Measurements from ENCODE around the gene LRRC4.

LRRC4 gene

GRCh38 chr7:128003167-128003566 is 28.1 kb downstream of the LRRC4 start:
- H3K4me3 ChIP-seq (ENCODE audit: low read length): no peak overlapping the region
- TF ChIP-seq CTCF (conservative IDR thresholded peaks at IDR 0.05; ENCODE audit: low read length): no peak
- DNase-seq (ENCODE audit: low read depth): no peak

- no peak for DNase-seq (ENCODE audit: low read depth)
- TF ChIP-seq CTCF (conservative IDR thresholded peaks at IDR 0.05; ENCODE audit: low read length): no peak
- H3K4me3 ChIP-seq (ENCODE audit: low read length): no peak overlapping the region
These were observed 30.4 kb downstream of the LRRC4 start for GRCh38 chr7:128000854-128001265.

GRCh38 chr7:128000048-128000447 is 31.2 kb downstream of the LRRC4 start:
- H3K4me3 ChIP-seq (ENCODE audit: low read length): no peak overlapping the region
- no peak for DNase-seq (ENCODE audit: low read depth)
- TF ChIP-seq CTCF (conservative IDR thresholded peaks at IDR 0.05; ENCODE audit: low read length): no peak

- no peak overlapping the region for H3K4me3 ChIP-seq (ENCODE audit: low read length)
- DNase-seq (ENCODE audit: low read depth): no peak
- no peak for TF ChIP-seq CTCF (conservative IDR thresholded peaks at IDR 0.05; ENCODE audit: low read length)
These were observed 32.6 kb downstream of the LRRC4 start for GRCh38 chr7:127998671-127999070.

GRCh38 chr7:127997226-127997922 is 33.9 kb downstream of the LRRC4 start:
- no peak overlapping the region for H3K4me3 ChIP-seq (ENCODE audit: low read length)
- no peak for TF ChIP-seq CTCF (conservative IDR thresholded peaks at IDR 0.05; ENCODE audit: low read length)
- DNase-seq (ENCODE audit: low read depth): peak; percentile 69

GRCh38 chr7:127996253-127997071 is 34.8 kb downstream of the LRRC4 start:
- no peak overlapping the region for H3K4me3 ChIP-seq (ENCODE audit: low read length)
- DNase-seq (ENCODE audit: low read depth): no peak
- TF ChIP-seq CTCF (conservative IDR thresholded peaks at IDR 0.05; ENCODE audit: low read length): no peak

GRCh38 chr7:127995881-127996215 is 35.4 kb downstream of the LRRC4 start:
- no peak for TF ChIP-seq CTCF (conservative IDR thresholded peaks at IDR 0.05; ENCODE audit: low read length)
- no peak for DNase-seq (ENCODE audit: low read depth)
- H3K4me3 ChIP-seq (ENCODE audit: low read length): no peak overlapping the region

Data from AG10803 (cell line).